Activated naive CD4-positive, alpha-beta T cell treated with anti-CD3 and anti-CD28 coated beads for 36 hours (primary cell): ENCODE data around the gene KRTAP10-6. TPM values are rescaled to one million over a fixed set of nuclear protein-coding genes. Genes with fewer than 3 reads are reported as not detected.
"Not testable (repeated sequence)": the region's sequence is repeated elsewhere in the genome, so short reads cannot be mapped to it uniquely, and the experiment has no call there.

Experiments
- CTCF ChIA-PET: fragments of 350-600 bp; sonication (Branson Sonifier 250); formaldehyde crosslinking; loops from one replicate; lab custom pipeline; 2021; ENCODE audit warnings: antibody characterized with exemption; lab: Charles Lee
- DNase-seq: peaks from one replicate; pipeline ENCODE4 v3.0.0-alpha.2; 2020
- H3K27ac Mint-ChIP-seq: one replicate; pipeline ENCODE4 v1.8.0; 2021; ENCODE audit warnings: mild to moderate bottlenecking, mixed read lengths
- H3K27me3 Mint-ChIP-seq: one replicate; pipeline ENCODE4 v1.8.0; 2021; ENCODE audit warnings: low read depth, mixed read lengths
- H3K36me3 Mint-ChIP-seq: one replicate; pipeline ENCODE4 v1.8.0; 2021; ENCODE audit warnings: low read depth, mixed read lengths
- H3K4me1 Mint-ChIP-seq: one replicate; pipeline ENCODE4 v1.8.0; 2021; ENCODE audit warnings: low read depth, mixed read lengths
- H3K4me3 Mint-ChIP-seq: one replicate; pipeline ENCODE4 v1.8.0; 2021; ENCODE audit warnings: mild to moderate bottlenecking, moderate library complexity, mixed read lengths
- H3K9me3 Mint-ChIP-seq: one replicate; pipeline ENCODE4 v1.8.0; 2021; ENCODE audit warnings: mixed read lengths
- intact Hi-C: fragments of 100-400 bp; cut with micrococcal nuclease; formaldehyde crosslinking; loops from one replicate; pipeline ENCODE4 v1.15.1; 2023
- total RNA-seq, 2 experiments: library from RNA; stranded (reverse); gene quantifications; one replicate each; pipeline ENCODE4 v1.2.3, GENCODE V29; 2021

KRTAP10-6 gene
- total RNA-seq: not detected

DNA sequence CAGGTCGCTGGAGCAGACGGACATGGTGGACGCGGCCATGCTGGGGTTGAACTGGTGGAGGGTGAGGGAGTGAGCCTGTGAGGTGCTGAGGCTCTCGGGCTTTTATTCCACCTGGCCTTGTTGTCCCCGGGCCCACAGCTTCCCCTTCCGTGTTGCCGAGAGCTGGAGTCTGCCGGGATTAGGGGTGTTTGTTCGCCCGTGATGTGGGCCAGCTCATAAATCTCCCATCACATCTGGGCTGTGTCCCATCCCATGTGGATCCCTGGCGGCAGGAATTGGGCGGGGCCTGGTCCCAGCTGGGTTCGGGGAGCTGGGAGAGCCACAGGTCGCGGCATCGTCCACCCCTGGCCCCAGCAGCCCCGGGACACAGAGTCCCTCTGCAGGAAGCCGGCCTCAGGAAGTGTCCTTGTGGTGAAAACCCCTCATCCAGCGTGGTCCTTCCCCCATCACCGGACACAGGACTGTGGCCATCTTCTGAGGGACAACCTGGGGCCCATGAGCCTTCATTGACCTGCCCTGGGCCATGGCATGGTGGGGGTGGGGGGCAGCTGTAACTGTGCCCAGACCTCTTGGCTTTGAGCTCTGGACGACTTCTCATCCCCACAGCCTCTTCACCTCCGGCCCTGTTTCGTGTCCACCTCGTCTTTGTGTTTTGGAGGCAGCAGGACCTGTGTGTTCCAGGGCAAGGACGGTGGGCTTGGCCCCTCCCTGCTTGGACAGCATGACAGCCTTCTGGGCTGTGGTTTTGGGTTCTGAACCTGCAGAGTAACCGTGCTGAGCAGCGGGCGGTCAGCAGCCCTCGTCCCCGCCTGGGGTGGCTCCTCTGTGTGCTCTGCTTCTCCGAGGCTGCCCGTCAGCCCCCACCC lies at the start of gene KRTAP10-6:
Gene KRTAP10-6, minus strand, starts transcription at position 60 of the 866 bp plus-strand sequence. Its CDS starts 21 bp downstream, at position 39.
- H3K4me1 Mint-ChIP-seq: no peaks in the 10 kb centered on the region
- H3K4me3 Mint-ChIP-seq: no peak within 1 kb of the TSS
- H3K27ac Mint-ChIP-seq: no peak within 1 kb of the TSS
- intact Hi-C loops: loop anchor here (1.0 kb wide), 1 partner anchor 19 kb away; the partner anchor contains the start of gene KRTAP10-4
- H3K36me3 Mint-ChIP-seq: no peaks in the 10 kb centered on the region
- H3K27me3 Mint-ChIP-seq: no peaks in the 10 kb centered on the region
- no peak for DNase-seq
- CTCF ChIA-PET: no interaction called here
- H3K9me3 Mint-ChIP-seq: no peaks in the 10 kb centered on the region

- Mint-ChIP-seq H3K27ac (no peak overlapping the region), H3K27me3 (no peaks in the 10 kb centered on the region), H3K4me3 (no peak overlapping the region), H3K9me3 (peaks cover 30% of the 10 kb centered on the region), H3K36me3 (peaks cover 9% of the 10 kb centered on the region), H3K4me1 (peaks cover 3% of the 10 kb centered on the region)
- intact Hi-C loops: no loop called here
- CTCF ChIA-PET: no interaction called here
- DNase-seq: no peak
These were observed 48.5 kb upstream of the KRTAP10-6 start for GRCh38 chr21:44640761-44641160.

- Mint-ChIP-seq H3K27me3 (no peaks in the 10 kb centered on the region), H3K4me1 (peaks cover 3% of the 10 kb centered on the region), H3K4me3 (no peak overlapping the region), H3K27ac (no peak overlapping the region), H3K36me3 (peaks cover 4% of the 10 kb centered on the region), H3K9me3 (peaks cover 21% of the 10 kb centered on the region)
- CTCF ChIA-PET: no interaction called here
- no peak for DNase-seq
- intact Hi-C loops: no loop called here
These were observed 47.0 kb upstream of the KRTAP10-6 start for GRCh38 chr21:44639331-44639655.

DNA sequence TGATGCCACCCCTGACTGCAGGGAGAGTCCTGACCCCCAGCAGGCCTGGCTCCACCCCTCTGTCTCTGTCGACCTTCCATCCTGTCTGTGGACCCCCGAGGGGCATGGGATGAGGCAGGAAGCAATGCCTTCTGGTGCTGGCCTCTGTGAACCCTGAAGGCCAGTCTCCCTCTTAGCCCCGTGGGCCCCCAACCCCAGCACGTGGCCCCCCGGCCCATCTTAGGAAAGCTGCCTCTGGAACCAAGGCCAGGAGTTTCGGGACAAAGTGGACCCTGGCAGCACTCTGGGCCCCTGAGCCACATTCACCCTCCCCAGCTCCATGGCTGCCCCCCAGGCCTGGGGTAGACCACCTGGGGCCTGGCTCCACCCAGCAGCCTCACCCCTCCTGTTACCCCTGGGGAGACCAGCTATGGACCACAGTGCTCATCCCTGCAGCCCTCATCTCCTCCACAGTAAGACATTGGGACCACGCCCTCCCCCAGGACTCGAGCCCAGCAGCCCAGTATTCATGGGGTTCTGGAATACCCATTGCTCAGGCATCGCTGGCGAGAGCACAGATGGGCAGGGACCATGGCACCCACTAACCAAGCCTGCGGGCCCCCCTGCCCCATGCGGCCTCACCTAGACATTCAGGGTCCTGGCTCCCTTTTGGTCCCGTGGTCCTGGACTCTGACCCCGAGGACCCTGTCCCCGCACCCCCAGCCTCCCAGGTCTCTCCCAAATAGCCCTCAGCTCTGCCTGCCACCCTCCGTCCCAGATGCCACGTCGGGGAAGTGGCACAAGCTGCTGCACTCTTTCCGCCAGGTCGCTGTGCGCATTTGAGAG lies 46.4 kb upstream of the KRTAP10-6 start:
- H3K27me3 Mint-ChIP-seq, H3K4me1 Mint-ChIP-seq, DNase-seq, intact Hi-C loops, H3K27ac Mint-ChIP-seq, H3K4me3 Mint-ChIP-seq, H3K36me3 Mint-ChIP-seq, CTCF ChIA-PET: not testable (repeated sequence)
- peaks cover 15% of the 10 kb centered on the region for H3K9me3 Mint-ChIP-seq

GRCh38 chr21:44637851-44638348 lies 45.6 kb upstream of the KRTAP10-6 start:
- CTCF ChIA-PET, intact Hi-C loops, H3K27me3 Mint-ChIP-seq, H3K4me1 Mint-ChIP-seq, H3K36me3 Mint-ChIP-seq, H3K4me3 Mint-ChIP-seq, DNase-seq, H3K27ac Mint-ChIP-seq: not testable (repeated sequence)
- H3K9me3 Mint-ChIP-seq: peaks cover 12% of the 10 kb centered on the region

GRCh38 chr21:44637018-44637850 lies 44.9 kb upstream of the KRTAP10-6 start, which contains the start of gene KRTAP10-10:
KRTAP10-10 (plus strand) TSS chr21:44637356; CDS start chr21:44637418, 62 bp downstream.
- no peaks in the 10 kb centered on the region for H3K27me3 Mint-ChIP-seq
- DNase-seq: no peak
- peaks cover 12% of the 10 kb centered on the region for H3K9me3 Mint-ChIP-seq
- no peak within 1 kb of the TSS for H3K4me3 Mint-ChIP-seq
- H3K27ac Mint-ChIP-seq: no peak within 1 kb of the TSS
- no peaks in the 10 kb centered on the region for H3K36me3 Mint-ChIP-seq
- peaks cover 3% of the 10 kb centered on the region for H3K4me1 Mint-ChIP-seq
- CTCF ChIA-PET: no interaction called here
- intact Hi-C loops: no loop called here

- CTCF ChIA-PET: no interaction called here
- intact Hi-C loops: no loop called here
- H3K36me3 Mint-ChIP-seq: no peaks in the 10 kb centered on the region
- no peak overlapping the region for H3K27ac Mint-ChIP-seq
- peaks cover 17% of the 10 kb centered on the region for H3K9me3 Mint-ChIP-seq
- H3K27me3 Mint-ChIP-seq: no peaks in the 10 kb centered on the region
- DNase-seq: no peak
- no peak overlapping the region for H3K4me3 Mint-ChIP-seq
- H3K4me1 Mint-ChIP-seq: peaks cover 3% of the 10 kb centered on the region
These were observed 44.1 kb upstream of the KRTAP10-6 start for GRCh38 chr21:44636209-44637017.

DNA sequence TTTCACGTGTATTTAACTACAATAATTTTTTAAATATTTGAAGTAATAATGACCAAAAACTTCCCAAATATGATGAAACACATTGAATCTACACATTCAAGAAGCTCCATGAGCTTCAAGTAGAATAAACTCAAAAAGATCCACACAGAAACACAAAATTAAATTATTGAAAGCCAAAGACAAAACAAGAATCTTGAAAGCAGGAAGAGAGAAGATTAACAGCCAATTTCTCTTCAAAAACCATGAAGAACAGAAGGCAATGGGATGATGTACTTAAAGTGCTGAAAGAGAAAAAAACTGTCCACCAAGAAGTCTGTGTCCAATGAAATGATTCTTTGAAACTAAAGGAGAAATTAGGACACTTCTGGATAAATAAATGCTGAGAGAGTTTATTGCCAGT lies 39.8 kb upstream of the KRTAP10-6 start:
- H3K27me3 Mint-ChIP-seq: no peaks in the 10 kb centered on the region
- CTCF ChIA-PET: interaction anchor here (1.7 kb wide), 1 partner anchor 110 kb away, joined by 3 read pairs; no protein-coding TSS in a partner anchor
- intact Hi-C loops: no loop called here
- peaks cover 29% of the 10 kb centered on the region for H3K9me3 Mint-ChIP-seq
- H3K4me3 Mint-ChIP-seq: no peak overlapping the region
- peaks cover 3% of the 10 kb centered on the region for H3K36me3 Mint-ChIP-seq
- peaks cover 25% of the 10 kb centered on the region for H3K4me1 Mint-ChIP-seq
- H3K27ac Mint-ChIP-seq: no peak overlapping the region
- no peak for DNase-seq

DNA sequence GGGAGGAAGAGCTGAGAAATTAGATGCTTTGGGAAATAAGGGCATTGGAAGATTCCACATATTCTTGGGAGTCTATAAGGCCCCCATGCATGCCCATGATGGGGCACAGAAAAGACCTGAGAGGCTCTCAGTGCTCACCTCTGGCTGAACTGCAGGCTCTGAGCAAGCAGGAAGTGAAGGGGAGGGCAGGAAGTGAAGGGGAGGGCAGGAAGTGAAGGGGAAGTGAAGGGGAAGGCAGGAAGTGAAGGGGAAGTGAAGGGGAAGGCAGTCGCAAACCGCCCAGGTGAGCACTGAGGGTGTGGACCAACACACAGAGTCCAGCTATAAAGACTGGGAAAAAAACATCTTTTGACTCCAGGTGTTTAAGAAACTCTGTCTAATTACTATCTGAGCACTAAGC lies 38.1 kb upstream of the KRTAP10-6 start:
- Mint-ChIP-seq H3K36me3 (peaks cover 3% of the 10 kb centered on the region), H3K4me1 (peaks cover 25% of the 10 kb centered on the region), H3K27ac (peak overlapping the region; percentile 4), H3K9me3 (peaks cover 29% of the 10 kb centered on the region), H3K27me3 (no peaks in the 10 kb centered on the region), H3K4me3 (no peak overlapping the region)
- DNase-seq: peak; percentile 12
- CTCF ChIA-PET: interaction anchor here (1.7 kb wide), 1 partner anchor 112 kb away, joined by 3 read pairs; no protein-coding TSS in a partner anchor
- intact Hi-C loops: no loop called here

DNA sequence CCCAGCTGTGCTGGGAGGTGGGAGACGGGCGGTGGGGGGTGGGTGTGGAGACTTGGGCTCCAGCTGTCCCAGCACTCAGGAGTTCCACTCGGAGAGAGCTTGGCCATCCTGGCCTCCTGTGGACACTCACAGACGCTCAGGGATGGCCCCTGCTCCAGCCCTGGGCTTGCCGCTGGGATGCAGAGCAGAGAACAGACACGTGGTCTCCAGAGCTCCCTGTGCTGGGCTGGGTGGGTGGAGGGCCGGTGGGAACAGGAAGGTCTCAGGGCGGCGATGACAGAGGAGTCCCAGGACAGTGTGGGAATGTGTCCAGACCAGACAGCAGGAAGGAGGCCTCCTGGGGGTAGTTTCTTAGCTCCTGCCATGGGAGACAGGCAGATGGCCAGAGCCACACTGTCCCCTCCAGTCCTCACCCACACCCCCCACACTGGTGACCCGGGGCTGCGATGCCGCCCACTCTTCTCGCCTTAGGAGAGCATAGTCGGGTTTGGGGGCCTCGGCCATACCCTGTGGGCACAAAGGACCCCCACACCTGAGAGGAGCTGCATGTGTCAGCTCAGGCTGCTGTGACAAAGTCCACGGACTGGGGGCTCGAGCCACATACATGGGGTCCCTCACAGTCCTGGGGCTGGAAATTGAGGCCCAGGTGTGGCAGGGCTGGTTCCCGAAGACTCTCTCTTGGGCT lies 36.5 kb upstream of the KRTAP10-6 start:
- Mint-ChIP-seq H3K36me3 (peaks cover 3% of the 10 kb centered on the region), H3K4me1 (peaks cover 25% of the 10 kb centered on the region), H3K4me3 (no peak overlapping the region), H3K9me3 (peaks cover 41% of the 10 kb centered on the region), H3K27me3 (no peaks in the 10 kb centered on the region), H3K27ac (no peak overlapping the region)
- CTCF ChIA-PET: interaction anchor here (0.9 kb wide), 1 partner anchor 17 kb away, joined by 3 read pairs; the partner anchor contains the start of gene KRTAP10-8
- no peak for DNase-seq
- intact Hi-C loops: loop anchor here (2.0 kb wide), 1 partner anchor 78 kb away; the partner anchor contains the start of gene KRTAP10-2
